ENCODE data around the gene SUPT3H.
"Not testable (repeated sequence)": the region's sequence is repeated elsewhere in the genome, so short reads cannot be mapped to it uniquely, and the experiment has no call there.

The SUPT3H gene

GRCh38 chr6:45044510-45045252 is 333.1 kb downstream of the SUPT3H start:
- DNase-seq, result no peak

- no peak for DNase-seq
Measured at GRCh38 chr6:45044086-45044485, 333.6 kb downstream of the SUPT3H start.

- not testable (repeated sequence) for DNase-seq
Measured at GRCh38 chr6:45042673-45043072, 335.1 kb downstream of the SUPT3H start.

GRCh38 chr6:45038226-45038625 is 339.5 kb downstream of the SUPT3H start:
- no peak for DNase-seq

- no peak for DNase-seq
Measured at GRCh38 chr6:45036103-45036502, 341.6 kb downstream of the SUPT3H start.

GRCh38 chr6:45032426-45032825 is 345.3 kb downstream of the SUPT3H start:
- no peak for DNase-seq

- DNase-seq, result no peak
Measured at GRCh38 chr6:45031601-45032000, 346.1 kb downstream of the SUPT3H start.

GRCh38 chr6:45027126-45027525 is 350.6 kb downstream of the SUPT3H start:
- no peak for DNase-seq

- no peak for DNase-seq
Measured at GRCh38 chr6:45026003-45026516, 351.7 kb downstream of the SUPT3H start.

GRCh38 chr6:45024610-45025009 is 353.1 kb downstream of the SUPT3H start:
- DNase-seq, result no peak

GRCh38 chr6:45021676-45022075 is 356.1 kb downstream of the SUPT3H start:
- DNase-seq, result no peak

GRCh38 chr6:45012687-45013086 is 365.0 kb downstream of the SUPT3H start:
- no peak for DNase-seq

GRCh38 chr6:45009576-45009975 is 368.2 kb downstream of the SUPT3H start:
- no peak for DNase-seq

- DNase-seq, result no peak
Measured at GRCh38 chr6:45006893-45007292, 370.8 kb downstream of the SUPT3H start.

- DNase-seq, result no peak
Measured at GRCh38 chr6:45003961-45004360, 373.8 kb downstream of the SUPT3H start.

GRCh38 chr6:45003387-45003786 is 374.3 kb downstream of the SUPT3H start:
- DNase-seq, result no peak

GRCh38 chr6:45002390-45003105 is 375.2 kb downstream of the SUPT3H start:
- DNase-seq, result no peak

GRCh38 chr6:45001663-45002062 is 376.1 kb downstream of the SUPT3H start:
- DNase-seq, result no peak

GRCh38 chr6:45000833-45001232 is 376.9 kb downstream of the SUPT3H start:
- DNase-seq, result no peak

GRCh38 chr6:44999066-44999465 is 378.7 kb downstream of the SUPT3H start:
- DNase-seq, result no peak

- no peak for DNase-seq
Measured at GRCh38 chr6:44995486-44996132, 382.1 kb downstream of the SUPT3H start.

GRCh38 chr6:44989391-44989790 is 388.3 kb downstream of the SUPT3H start:
- no peak for DNase-seq

GRCh38 chr6:44985006-44985405 is 392.7 kb downstream of the SUPT3H start:
- no peak for DNase-seq

Data from NCI-H146 (cell line).